Naive B cell (primary cell): ENCODE measurements around the gene SLFN12. TPM values are rescaled to one million over a fixed set of nuclear protein-coding genes. Genes with fewer than 3 reads are reported as not detected.
"Not testable (repeated sequence)": the region's sequence is repeated elsewhere in the genome, so short reads cannot be mapped to it uniquely, and the experiment has no call there.

Experiments
- ATAC-seq, 2 donors: fragments of 150-1000 bp; cut with Tn5 transposase; 2 replicates each; pipeline ENCODE4 v1.10.0; 2021; ENCODE audit warnings: low read depth in 2 of 2, mild to moderate bottlenecking in 2 of 2, moderate library complexity in 2 of 2
- DNase-seq: peaks from one replicate; pipeline ENCODE4 v3.0.0; 2022
- H3K27ac Mint-ChIP-seq, 6 donors: one replicate each; pipeline ENCODE4 v1.8.0; 2020 to 2022; ENCODE audit warnings: mild to moderate bottlenecking in 6 of 6, mixed read lengths in 6 of 6, moderate library complexity in 5 of 6, inconsistent platforms in 2 of 6
- H3K27me3 Mint-ChIP-seq, 3 donors: one replicate each; pipeline ENCODE4 v1.8.0; 2021 to 2022; ENCODE audit warnings: mixed read lengths in 3 of 3, mild to moderate bottlenecking in 1 of 3
- H3K36me3 Mint-ChIP-seq, 2 donors: one replicate each; pipeline ENCODE4 v1.8.0; 2020 to 2022; ENCODE audit warnings: mixed read lengths in 2 of 2, inconsistent platforms in 1 of 2, mild to moderate bottlenecking in 1 of 2
- H3K4me1 Mint-ChIP-seq, 3 donors: one replicate each; pipeline ENCODE4 v1.8.0; 2020 to 2022; ENCODE audit warnings: mixed read lengths in 3 of 3, inconsistent platforms in 1 of 3, mild to moderate bottlenecking in 1 of 3, moderate library complexity in 1 of 3
- H3K4me3 Mint-ChIP-seq, 8 donors: one replicate each; pipeline ENCODE4 v1.8.0; 2020 to 2022; ENCODE audit warnings: mild to moderate bottlenecking in 8 of 8, mixed read lengths in 8 of 8, moderate library complexity in 8 of 8, inconsistent platforms in 2 of 8
- H3K9me3 Mint-ChIP-seq, 7 donors: one replicate each; pipeline ENCODE4 v1.8.0; 2020 to 2022; ENCODE audit warnings: mixed read lengths in 7 of 7, mild to moderate bottlenecking in 5 of 7, inconsistent platforms in 2 of 7, moderate library complexity in 1 of 7
- polyA plus RNA-seq, 6 donors: library from polyadenylated mRNA; unstranded; fragments of 300-500 nt; fragmentation: Illumina TruSeq; gene quantifications; one replicate each; pipeline ENCODE4 v1.2.3, GENCODE V29; 2021; ENCODE audit warnings: low read depth in 6 of 6

Gene SLFN12
- 1 to 10 TPM in 5 of 6 donors, not detected in 1; 1.6 to 4.9 (median 2.4) TPM for polyA plus RNA-seq

DNA sequence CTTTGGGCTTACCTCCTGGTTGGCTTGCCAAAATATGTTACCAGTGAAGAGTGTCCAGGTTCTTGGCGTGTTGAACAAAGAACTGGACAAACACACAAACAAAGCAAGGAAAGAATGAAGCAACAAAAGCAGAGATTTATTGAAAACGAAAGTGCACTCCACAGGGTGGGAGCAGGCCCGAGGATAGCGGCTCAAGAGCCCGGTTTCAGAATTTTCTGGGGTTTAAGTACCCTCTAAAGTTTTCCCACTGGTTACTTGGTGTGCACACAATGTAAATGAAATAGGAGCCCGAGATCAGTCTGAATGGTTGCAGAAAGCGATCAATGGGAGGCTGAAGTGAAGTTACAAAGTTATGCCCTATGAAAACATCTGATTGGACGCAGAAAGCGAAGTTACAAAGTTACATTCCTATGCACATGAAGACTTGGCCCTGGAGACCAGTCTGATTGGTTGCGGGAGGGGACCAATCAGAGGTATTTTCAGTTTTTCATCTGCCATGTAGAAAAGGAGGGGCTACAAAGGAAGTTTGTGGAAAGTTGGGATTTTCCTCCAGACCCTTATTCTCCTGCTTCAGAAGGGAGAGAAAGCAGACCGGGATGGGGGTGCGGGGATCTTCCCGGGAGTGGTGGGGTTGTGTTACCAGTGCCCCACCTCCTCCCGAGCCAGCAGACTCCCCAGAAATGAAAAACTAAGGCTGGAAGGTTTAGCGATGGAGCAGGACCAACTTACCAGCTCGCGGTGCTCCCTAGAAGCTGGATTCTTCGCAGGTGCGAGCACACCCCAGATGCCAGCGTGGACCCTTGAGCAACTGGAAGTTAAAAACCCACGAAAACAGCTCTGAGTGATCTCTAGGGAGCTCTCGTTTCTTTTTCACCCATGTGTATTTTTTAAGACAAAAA lies at the start of gene SLFN12:
SLFN12 (minus strand) TSS at position 325 of the 899 bp plus-strand sequence. CDS start 9,472 bp downstream, outside the sequence.
- no peaks in the 10 kb centered on the region for H3K9me3 Mint-ChIP-seq
- no peaks in the 10 kb centered on the region for H3K27me3 Mint-ChIP-seq
- peak within 1 kb of the TSS; percentile 15 to 96 (median 93) for H3K27ac Mint-ChIP-seq
- peaks cover 0 to 4% of the 10 kb centered on the region in 2 donors for H3K36me3 Mint-ChIP-seq
- peaks cover 15 to 29% (median 24%) of the 10 kb centered on the region in 3 donors for H3K4me1 Mint-ChIP-seq
- H3K4me3 Mint-ChIP-seq, result peak within 1 kb of the TSS; percentile 88 to 100 (median 96)
- DNase-seq (peak; percentile 72), ATAC-seq (peak; percentile 97 to 99)

DNA sequence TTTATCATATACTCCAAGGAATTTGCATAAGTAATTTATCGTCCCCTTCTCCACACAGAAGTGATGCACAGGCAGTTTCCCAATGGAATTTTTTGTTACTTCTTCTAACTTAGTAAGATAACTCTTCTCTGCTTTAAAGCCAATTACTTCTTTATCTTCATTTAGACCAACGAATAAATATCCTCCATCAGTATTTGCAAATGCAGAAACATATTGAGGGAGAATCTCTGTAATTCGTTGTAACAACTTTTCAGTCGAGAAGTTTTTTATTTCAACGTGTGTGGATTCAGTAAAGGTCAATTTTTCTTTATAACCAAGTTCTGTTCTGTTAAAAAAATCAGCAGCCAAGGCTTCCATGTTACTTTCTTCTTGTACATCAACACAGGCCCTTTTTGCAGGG lies 47.0 kb upstream of the SLFN12 start:
- peaks cover 8 to 14% of the 10 kb centered on the region in 2 donors for H3K36me3 Mint-ChIP-seq
- peaks cover 31 to 71% (median 58%) of the 10 kb centered on the region in 3 donors for H3K27me3 Mint-ChIP-seq
- no peaks in the 10 kb centered on the region for H3K4me1 Mint-ChIP-seq
- ATAC-seq (no peak), DNase-seq (no peak)
- peaks cover 0 to 8% (median 6%) of the 10 kb centered on the region in 7 donors for H3K9me3 Mint-ChIP-seq
- no peak overlapping the region for H3K4me3 Mint-ChIP-seq
- no peak overlapping the region for H3K27ac Mint-ChIP-seq

DNA sequence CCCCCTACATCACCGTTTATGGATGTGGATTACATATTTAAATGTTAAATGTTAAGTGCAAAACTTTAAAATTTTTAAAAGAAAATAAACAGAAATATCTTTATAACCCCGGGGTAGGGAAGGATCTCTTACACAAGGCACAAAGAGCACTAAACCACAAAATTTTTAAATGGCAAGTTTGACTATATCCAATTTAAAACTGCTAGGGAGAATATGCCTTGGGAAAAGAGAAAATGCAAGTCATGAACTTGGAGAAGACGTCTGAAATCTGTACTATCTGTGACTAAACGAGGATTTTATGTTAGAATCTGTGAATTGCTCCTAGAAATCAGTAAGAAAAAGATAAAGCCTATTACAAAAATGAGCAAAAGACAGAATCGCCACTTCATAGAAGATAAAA lies 44.9 kb upstream of the SLFN12 start:
- Mint-ChIP-seq H3K4me1 (no peaks in the 10 kb centered on the region), H3K4me3 (no peak overlapping the region), H3K9me3 (peaks cover 0 to 11% (median 6%) of the 10 kb centered on the region in 7 donors), H3K36me3 (peaks cover 5 to 16% of the 10 kb centered on the region in 2 donors), H3K27ac (no peak overlapping the region), H3K27me3 (peaks cover 23 to 66% (median 51%) of the 10 kb centered on the region in 3 donors)
- ATAC-seq (no peak), DNase-seq (no peak)

DNA sequence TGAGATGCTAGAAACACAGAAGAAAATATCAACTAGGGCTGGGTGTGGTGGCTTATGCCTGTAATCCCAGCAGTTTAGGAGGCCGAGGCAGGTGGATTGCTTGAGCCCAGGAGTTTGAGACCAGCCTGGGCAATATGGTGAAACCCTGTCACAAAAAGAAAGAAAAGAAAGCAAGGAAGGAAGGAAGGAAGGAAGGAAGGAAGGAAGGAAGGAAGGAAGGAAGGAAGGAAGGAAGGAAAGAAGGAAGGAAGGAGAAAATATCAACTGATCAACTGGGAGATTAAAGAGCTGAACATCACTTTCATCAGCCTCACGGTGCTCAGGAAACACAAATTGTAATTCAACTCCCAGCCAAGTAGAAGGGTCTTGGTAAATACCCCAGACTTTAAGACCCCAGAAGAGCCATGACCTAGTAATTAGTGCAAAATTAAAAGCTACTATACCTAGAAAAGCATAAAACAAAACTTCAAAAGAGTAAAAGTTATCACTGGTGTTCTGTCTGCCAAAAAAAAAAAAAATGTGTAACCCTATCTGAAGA lies 44.1 kb upstream of the SLFN12 start:
- no peak overlapping the region for H3K4me3 Mint-ChIP-seq
- no peaks in the 10 kb centered on the region for H3K4me1 Mint-ChIP-seq
- H3K27ac Mint-ChIP-seq, result no peak overlapping the region
- peaks cover 5 to 21% of the 10 kb centered on the region in 2 donors for H3K36me3 Mint-ChIP-seq
- H3K9me3 Mint-ChIP-seq, result peaks cover 0 to 11% (median 9%) of the 10 kb centered on the region in 7 donors
- no peak for DNase-seq
- ATAC-seq, result no peak
- H3K27me3 Mint-ChIP-seq, result peaks cover 23 to 68% (median 54%) of the 10 kb centered on the region in 3 donors

DNA sequence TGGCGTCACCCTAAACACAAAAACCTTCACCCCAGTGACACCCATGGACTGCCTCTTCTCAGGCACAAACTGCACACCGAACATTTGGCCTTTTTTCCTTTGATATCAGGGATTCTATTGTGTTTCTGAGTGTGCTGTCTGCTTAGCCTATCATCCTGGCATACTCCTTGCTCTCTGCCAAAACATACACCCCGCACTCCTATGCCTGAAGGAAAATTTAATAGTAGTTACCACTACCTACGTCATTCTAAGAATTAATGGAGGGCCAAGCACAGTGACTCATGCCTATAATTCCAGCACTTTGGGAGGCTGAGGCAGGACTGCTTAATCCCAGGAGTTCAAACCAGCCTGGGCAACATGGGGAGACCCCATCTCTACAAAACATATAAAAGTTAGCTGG lies 36.2 kb upstream of the SLFN12 start:
- no peak overlapping the region for H3K27ac Mint-ChIP-seq
- no peak overlapping the region for H3K4me3 Mint-ChIP-seq
- ATAC-seq (no peak), DNase-seq (no peak)
- H3K36me3 Mint-ChIP-seq, result peaks cover 0 to 7% of the 10 kb centered on the region in 2 donors
- H3K9me3 Mint-ChIP-seq, result peaks cover 0 to 9% (median 6%) of the 10 kb centered on the region in 7 donors
- H3K4me1 Mint-ChIP-seq, result peaks cover 0 to 12% (median 6%) of the 10 kb centered on the region in 3 donors
- H3K27me3 Mint-ChIP-seq, result peaks cover 0 to 22% (median 17%) of the 10 kb centered on the region in 3 donors

DNA sequence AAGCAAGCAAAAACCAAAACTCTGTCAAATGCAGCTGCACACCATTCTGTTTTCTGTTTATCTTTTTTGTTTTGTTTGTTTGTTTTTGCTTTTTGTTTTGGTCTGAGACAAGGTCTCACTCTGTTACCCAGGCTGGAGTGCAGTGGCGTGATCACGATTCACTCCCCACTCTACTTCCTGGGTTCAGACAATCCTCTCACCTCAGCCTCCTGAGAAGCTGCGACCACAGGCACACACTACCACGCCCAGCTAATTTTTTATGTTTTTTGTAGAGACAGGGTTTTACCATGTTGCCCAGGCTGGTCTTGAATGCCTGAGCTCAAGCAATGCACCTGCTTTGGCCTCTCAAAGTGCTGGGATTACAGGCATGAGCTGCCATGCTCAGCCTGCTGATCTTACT lies 35.5 kb upstream of the SLFN12 start:
- Mint-ChIP-seq H3K36me3 (peaks cover 0 to 7% of the 10 kb centered on the region in 2 donors), H3K4me1 (peaks cover 0 to 12% (median 6%) of the 10 kb centered on the region in 3 donors), H3K27ac (peak overlapping the region in 2 of 6 donors; percentile 69 to 88), H3K9me3 (peaks cover 0 to 9% (median 4%) of the 10 kb centered on the region in 7 donors), H3K27me3 (peaks cover 0 to 20% (median 17%) of the 10 kb centered on the region in 3 donors), H3K4me3 (peak overlapping the region in 1 of 8 donors; percentile 24)
- no peak for ATAC-seq
- no peak for DNase-seq

DNA sequence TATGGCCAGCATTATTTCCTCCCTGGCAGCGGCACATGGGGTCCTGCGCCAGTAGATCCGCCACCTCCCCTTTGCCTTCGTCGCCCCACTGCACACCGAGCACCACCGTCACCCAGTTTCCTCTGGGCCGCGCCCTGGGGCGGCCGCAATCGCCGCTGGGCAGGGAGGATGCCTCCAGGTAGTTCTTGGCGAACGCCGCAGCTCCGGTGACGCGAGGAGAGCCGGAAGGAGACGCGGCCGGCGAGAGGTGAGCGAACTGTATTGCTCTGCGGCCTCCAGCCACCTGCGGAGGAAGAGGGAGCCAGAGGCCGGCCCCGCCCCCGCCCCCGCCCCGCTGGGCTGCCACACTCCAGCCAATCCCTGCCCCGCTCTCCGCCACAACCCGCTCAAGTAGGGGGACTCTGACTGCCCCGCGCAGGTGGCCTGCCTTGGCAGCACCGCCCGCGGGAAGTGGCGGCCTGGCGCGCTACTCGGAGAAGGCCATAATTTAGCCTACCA lies 28.1 kb upstream of the SLFN12 start:
- Mint-ChIP-seq H3K4me1 (peaks cover 10 to 18% (median 17%) of the 10 kb centered on the region in 3 donors), H3K9me3 (peaks cover 0 to 2% (median 0%) of the 10 kb centered on the region in 7 donors), H3K27ac (peak overlapping the region; percentile 82 to 98 (median 94)), H3K27me3 (peaks cover 0 to 10% (median 0%) of the 10 kb centered on the region in 3 donors), H3K36me3 (no peaks in the 10 kb centered on the region), H3K4me3 (peak overlapping the region; percentile 66 to 88 (median 80))
- peak; percentile 91 for DNase-seq
- peak; percentile 88 to 90 for ATAC-seq

DNA sequence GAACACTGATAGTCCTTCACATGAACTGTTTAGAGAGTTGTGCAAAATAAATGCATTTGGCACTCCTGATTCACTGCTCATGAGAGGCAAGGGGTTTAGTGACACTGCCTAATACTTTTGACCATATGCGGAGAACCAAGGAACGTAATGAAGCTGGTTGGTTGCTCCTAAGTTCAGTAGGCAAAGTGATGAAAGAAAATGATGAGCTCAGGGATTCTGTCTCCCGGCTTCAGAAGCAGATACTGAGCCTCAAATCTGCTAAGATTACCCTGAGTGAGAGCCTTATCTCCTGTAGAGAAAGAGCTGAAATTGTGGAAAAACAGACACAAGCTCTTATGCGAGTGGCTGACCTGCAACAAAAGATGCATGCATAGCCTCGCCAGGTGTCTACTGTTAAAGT lies 21.7 kb upstream of the SLFN12 start:
- not testable (repeated sequence) for DNase-seq, H3K4me3 Mint-ChIP-seq, H3K36me3 Mint-ChIP-seq, H3K9me3 Mint-ChIP-seq, H3K27me3 Mint-ChIP-seq, ATAC-seq
- H3K4me1 Mint-ChIP-seq, result peaks cover 9 to 10% (median 9%) of the 10 kb centered on the region in 3 donors
- H3K27ac Mint-ChIP-seq, result peak overlapping the region in 1 of 6 donors; percentile 5

DNA sequence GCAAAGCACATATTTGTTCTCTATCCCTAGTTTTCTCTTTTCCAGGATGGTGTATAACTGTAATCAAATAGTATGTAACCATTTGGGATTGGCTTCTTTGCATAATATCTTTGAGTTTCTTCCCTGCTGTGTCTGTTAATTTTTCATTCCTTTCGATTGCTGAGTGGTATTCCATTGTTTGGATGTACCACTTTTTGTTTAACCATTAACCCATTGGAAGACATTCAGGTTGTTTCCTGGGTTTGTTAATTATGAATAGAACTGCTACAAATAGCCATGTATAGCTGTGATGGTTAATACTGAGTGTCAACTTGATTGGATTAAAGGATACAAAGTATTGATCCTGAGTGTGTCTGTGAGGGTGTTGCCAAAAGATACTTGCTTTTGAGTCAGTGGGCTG lies 20.9 kb upstream of the SLFN12 start:
- no peak for DNase-seq
- no peak overlapping the region for H3K4me3 Mint-ChIP-seq
- H3K9me3 Mint-ChIP-seq, result no peaks in the 10 kb centered on the region
- H3K27me3 Mint-ChIP-seq, result peaks cover 0 to 4% (median 0%) of the 10 kb centered on the region in 3 donors
- no peak overlapping the region for H3K27ac Mint-ChIP-seq
- no peaks in the 10 kb centered on the region for H3K36me3 Mint-ChIP-seq
- H3K4me1 Mint-ChIP-seq, result peaks cover 12 to 18% (median 14%) of the 10 kb centered on the region in 3 donors
- no peak for ATAC-seq

DNA sequence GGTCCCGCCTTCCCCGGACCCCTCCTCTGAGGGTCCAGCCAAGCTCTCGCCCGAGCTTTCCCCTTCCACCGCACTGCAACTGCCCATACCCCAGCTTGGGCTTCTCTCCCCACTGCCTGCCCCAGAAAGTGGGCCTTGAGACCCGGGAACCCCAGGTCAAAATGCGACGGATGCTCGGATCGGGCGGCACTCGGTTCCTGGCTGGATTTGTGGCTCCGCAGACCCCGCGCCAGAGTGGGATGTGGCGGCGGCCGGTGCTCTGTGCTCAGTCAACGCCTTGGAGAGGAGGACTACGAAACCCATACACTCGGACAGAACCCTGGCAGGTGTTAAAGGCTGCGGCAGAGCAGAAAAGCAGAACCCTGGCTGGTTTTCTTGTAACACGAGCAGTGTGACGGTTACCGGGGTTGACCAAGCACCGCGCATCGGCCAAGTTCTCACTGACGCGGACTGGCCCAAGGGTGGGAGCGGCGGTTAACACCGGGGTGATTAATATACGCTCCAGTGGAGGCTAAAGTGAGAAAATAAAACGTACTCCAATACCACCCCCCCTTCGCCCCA lies 17.2 kb upstream of the SLFN12 start:
- Mint-ChIP-seq H3K9me3 (no peaks in the 10 kb centered on the region), H3K4me3 (peak overlapping the region; percentile 90 to 96 (median 94)), H3K27me3 (no peaks in the 10 kb centered on the region), H3K4me1 (peaks cover 12 to 24% (median 21%) of the 10 kb centered on the region in 3 donors), H3K36me3 (no peaks in the 10 kb centered on the region), H3K27ac (peak overlapping the region; percentile 92 to 99 (median 97))
- ATAC-seq (peak; percentile 54 to 64), DNase-seq (peak; percentile 69)

DNA sequence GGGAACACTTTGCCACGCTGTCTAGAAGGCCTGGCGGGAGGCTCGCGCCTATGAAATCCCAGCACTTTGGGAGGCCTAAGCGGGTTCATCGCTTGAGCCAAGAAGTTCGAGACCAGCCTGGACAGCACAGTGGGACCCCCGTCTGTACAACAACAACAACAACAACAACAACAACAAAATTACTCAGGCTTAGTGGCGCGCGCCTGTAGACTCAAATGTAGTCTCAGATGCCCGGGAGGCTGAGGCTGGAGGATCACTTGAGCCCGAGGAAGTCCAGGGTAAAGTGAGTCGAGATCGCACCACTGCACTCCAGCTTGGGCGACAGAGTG lies 16.6 kb upstream of the SLFN12 start:
- Mint-ChIP-seq H3K27me3 (no peaks in the 10 kb centered on the region), H3K4me1 (peaks cover 12 to 24% (median 21%) of the 10 kb centered on the region in 3 donors), H3K27ac (peak overlapping the region; percentile 92 to 99 (median 97)), H3K4me3 (peak overlapping the region; percentile 90 to 96 (median 94)), H3K9me3 (no peaks in the 10 kb centered on the region), H3K36me3 (no peaks in the 10 kb centered on the region)
- DNase-seq, result no peak
- no peak for ATAC-seq

DNA sequence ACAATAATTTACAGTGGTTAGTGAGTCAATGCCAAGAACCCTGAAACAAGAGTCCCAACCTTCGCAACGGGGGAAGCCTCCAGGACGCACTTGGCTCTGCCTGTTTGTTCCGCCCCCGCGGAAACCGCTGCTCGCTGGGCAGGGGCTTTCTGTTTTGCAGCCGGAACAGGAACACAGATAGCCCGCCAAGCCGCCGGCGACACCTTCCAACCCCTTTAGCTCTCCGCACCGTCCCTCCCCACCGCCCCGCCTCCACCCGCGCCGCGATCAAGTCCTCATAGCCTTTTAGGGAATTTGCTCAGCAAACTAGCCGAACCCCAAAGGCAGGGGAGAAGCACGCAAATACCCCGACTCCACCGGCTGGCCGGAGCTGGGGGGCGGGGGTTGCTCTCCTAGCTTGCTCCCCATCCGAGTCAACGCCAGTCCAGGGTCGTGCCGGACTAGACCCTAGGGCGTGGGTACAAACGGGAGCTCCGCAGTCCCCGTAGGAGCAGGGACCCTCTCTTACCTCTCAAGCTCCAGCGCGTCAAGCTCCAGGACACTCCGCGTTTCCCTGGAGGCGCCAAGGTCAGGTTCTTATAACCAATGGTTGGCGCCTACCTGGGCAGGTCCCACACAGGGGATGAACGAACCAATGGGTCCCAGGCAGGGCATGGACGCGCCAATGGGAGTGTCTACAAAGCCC lies 16.1 kb upstream of the SLFN12 start, which contains the start of gene SLFN13:
SLFN13 (minus strand) TSS at position 553 of the 685 bp plus-strand sequence. CDS start 3,086 bp downstream, outside the sequence.
- H3K4me3 Mint-ChIP-seq, result peak within 1 kb of the TSS; percentile 90 to 96 (median 94)
- H3K27me3 Mint-ChIP-seq, result no peaks in the 10 kb centered on the region
- H3K9me3 Mint-ChIP-seq, result no peaks in the 10 kb centered on the region
- peak; percentile 88 to 89 for ATAC-seq
- DNase-seq, result peak; percentile 85
- peaks cover 12 to 24% (median 21%) of the 10 kb centered on the region in 3 donors for H3K4me1 Mint-ChIP-seq
- peak within 1 kb of the TSS; percentile 92 to 99 (median 97) for H3K27ac Mint-ChIP-seq
- no peaks in the 10 kb centered on the region for H3K36me3 Mint-ChIP-seq
